Stimulated activated naive CD8-positive, alpha-beta T cell treated with anti-CD3 and anti-CD28 coated beads, Interleukin-15, Interleukin-2, amounts not matched to agents 100 ng/mL and 50 ng/mL, for 24 hours (primary cell): Measurements from ENCODE around the gene ETF1.
A peak's percentile ranks its signal among the peaks of the same experiment; 100 is the strongest.

Source experiments
- H3K27ac Mint-ChIP-seq: one replicate; pipeline ENCODE4 v1.8.0; 2021; ENCODE audit warnings: mild to moderate bottlenecking, mixed read lengths
- H3K27me3 Mint-ChIP-seq: one replicate; pipeline ENCODE4 v1.8.0; 2021; ENCODE audit warnings: mixed read lengths
- H3K36me3 Mint-ChIP-seq: one replicate; pipeline ENCODE4 v1.8.0; 2021; ENCODE audit warnings: low read depth, mixed read lengths
- H3K4me1 Mint-ChIP-seq: one replicate; pipeline ENCODE4 v1.8.0; 2021; ENCODE audit warnings: low read depth, mixed read lengths
- H3K4me3 Mint-ChIP-seq: one replicate; pipeline ENCODE4 v1.8.0; 2021; ENCODE audit warnings: mild to moderate bottlenecking, mixed read lengths
- H3K9me3 Mint-ChIP-seq: one replicate; pipeline ENCODE4 v1.8.0; 2021; ENCODE audit warnings: mixed read lengths

Gene ETF1

DNA sequence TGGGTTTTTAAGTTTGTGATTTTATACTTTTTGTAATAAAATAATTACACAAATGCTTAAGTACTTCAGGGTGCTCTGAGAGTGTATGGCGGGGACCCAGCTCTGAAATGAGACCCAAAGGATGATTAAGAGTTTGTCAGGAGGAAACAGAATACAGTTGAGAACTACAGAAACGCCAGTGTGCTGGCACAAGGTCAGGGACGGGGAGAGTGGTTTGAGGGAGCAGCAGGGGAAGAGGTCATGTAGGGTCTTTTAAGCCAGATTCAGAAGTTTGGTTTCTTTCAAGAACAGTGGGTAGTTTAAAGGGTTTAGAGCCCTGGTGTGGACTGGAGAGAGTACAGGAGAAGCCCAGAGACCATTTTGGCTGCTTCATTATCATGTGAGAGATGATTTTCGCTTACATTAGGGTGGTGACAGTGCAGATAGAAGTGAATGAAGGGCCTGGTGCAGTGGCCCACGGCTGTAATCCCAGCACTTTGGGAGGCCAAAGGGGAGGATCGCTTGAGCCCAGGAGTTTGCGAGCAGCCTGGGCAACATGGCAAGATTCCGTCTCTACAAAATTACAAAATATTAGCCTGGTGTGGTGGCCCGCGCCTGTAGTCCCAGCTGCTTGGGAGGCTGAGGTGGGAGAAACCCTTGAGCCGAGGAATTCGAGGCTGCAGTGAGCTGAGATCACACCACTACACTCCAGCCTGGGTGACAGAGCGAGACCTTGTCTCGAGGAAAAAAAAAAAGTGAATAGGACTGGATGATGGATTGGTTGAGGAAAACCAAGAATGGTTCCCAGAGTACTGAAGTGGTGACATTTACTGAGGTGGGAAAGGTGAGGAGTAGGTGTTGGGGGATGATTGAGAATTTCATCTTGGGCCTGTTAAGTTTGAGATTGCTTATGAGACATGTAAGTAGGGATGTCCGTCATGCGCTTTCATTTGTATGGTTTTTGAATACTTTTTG is 1.4 kb upstream of the ETF1 start:
- no peaks in the 10 kb centered on the region for H3K27me3 Mint-ChIP-seq
- H3K36me3 Mint-ChIP-seq, result peaks cover 56% of the 10 kb centered on the region
- peak overlapping the region; percentile 99 for H3K27ac Mint-ChIP-seq
- H3K9me3 Mint-ChIP-seq, result no peaks in the 10 kb centered on the region
- H3K4me3 Mint-ChIP-seq, result peak overlapping the region; percentile 99
- H3K4me1 Mint-ChIP-seq, result peaks cover 71% of the 10 kb centered on the region

DNA sequence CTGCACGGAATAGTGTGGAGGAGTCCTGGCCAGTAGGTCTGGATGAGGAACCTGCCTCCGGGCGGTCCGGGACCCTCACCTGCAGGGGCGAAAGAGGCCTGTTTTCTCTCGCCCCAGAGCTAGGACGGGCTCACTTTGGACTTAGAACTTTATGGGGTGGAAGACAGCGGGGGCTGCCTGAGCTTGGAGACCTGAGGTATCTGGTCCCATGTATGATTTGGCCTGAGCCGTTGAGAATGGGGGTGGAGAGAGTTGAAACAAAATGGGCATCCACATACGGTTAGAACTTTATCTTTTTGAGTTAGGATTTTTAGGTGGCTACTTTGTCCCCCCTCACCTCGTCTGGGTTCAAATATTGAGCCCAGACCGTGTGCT is 681 bp upstream of the ETF1 start:
- Mint-ChIP-seq H3K4me1 (peaks cover 73% of the 10 kb centered on the region), H3K27me3 (no peaks in the 10 kb centered on the region), H3K36me3 (peaks cover 61% of the 10 kb centered on the region)

DNA sequence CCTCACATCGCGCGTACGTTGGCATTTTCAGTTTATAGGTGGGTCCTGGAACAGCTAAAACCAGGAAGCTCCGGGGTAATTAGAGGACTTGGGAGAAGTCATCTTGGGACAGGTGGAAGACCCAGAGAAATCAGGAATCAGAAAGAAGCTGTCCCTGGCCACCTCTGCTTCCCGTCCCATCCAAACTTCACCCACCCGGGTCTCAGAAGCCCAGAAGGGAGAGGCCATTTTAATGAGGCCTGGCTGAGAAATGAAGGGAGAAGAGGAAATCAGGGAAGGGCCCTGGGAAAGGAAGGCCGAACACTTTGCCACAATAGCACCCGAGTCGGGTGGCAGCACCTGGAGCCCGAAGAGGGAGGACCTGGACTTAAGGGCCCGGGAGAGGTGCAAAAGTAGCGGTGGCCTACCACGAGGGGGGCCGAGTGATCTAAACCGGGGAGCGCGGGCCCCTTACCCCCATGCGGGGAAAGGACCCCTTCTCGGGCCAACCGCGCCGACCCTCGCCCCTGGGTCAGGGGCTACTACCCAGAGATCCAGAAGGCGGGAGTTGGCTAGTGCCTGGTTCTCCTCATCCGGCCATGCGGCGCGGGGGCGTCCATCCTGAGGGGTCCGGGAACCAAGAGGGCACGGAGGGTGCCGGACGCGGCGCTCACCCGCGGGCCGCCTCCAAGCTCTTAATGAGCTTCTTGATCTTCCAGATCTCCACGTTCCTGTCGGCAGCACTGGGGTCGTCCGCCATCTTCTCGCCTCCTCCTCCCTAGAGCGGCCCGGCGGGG is 668 bp downstream of the ETF1 start:
- H3K36me3 Mint-ChIP-seq, result peaks cover 62% of the 10 kb centered on the region
- H3K27ac Mint-ChIP-seq, result peak overlapping the region; percentile 99

More for the DNA sequence above, 681 bp upstream of the ETF1 start:
- Mint-ChIP-seq H3K27ac (peak overlapping the region; percentile 99), H3K9me3 (no peaks in the 10 kb centered on the region), H3K4me3 (peak overlapping the region; percentile 99)

DNA sequence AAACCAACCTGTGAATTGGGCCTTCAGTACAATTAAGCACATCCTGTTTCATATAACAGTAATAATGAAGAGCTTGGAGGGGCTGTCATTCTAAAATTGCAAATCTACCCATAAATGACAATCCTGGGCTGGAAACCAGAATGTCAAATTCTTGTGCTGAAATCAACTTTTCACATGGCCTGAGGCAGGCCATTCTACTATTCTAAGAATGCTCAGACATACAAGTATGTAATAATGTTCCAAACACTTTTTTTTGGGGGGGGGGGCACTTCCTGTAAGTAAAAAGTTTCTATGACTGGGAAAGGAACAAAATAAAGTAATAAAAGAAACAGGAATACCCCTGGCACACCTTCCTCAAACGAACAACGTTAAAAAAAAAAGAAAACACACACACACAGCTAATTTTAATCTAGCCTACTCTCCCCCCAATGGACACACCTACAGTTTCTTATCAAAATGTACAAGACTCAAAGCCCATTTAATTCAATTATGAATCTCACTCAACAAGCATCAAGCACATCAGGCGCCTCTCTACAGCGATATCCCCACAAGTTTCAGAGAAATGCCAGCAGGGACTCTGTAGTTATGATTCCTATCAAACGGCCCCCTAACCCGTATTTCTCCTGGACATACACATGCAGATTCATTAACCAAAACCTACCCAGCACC is 1.4 kb downstream of the ETF1 start:
- Mint-ChIP-seq H3K9me3 (no peaks in the 10 kb centered on the region), H3K27me3 (no peaks in the 10 kb centered on the region), H3K4me1 (peaks cover 70% of the 10 kb centered on the region), H3K36me3 (peaks cover 69% of the 10 kb centered on the region), H3K4me3 (peak overlapping the region; percentile 99), H3K27ac (peak overlapping the region; percentile 99)

More for the DNA sequence above, 668 bp downstream of the ETF1 start:
- H3K9me3 Mint-ChIP-seq, result no peaks in the 10 kb centered on the region
- peak overlapping the region; percentile 99 for H3K4me3 Mint-ChIP-seq
- peaks cover 68% of the 10 kb centered on the region for H3K4me1 Mint-ChIP-seq
- H3K27me3 Mint-ChIP-seq, result no peaks in the 10 kb centered on the region

DNA sequence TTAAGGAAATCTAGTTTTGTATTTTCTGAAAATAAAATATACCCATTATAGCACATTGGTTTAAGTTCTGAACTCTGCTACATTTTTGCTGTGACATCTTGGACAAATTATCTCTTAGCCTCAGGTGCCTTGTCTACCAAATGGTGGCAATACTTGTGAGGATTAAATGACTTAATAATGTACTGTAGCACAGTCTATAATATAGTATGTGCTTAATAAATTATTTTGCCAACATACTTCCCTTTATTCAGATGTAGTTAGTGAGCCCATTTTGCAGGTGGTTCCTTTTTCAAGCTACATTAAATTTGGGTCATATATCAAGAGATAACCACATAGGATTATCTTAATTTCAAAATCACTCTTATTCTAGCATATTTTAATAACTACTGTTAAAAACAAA is 3.2 kb downstream of the ETF1 start:
- H3K27me3 Mint-ChIP-seq, result no peaks in the 10 kb centered on the region
- no peak overlapping the region for H3K27ac Mint-ChIP-seq
- H3K4me1 Mint-ChIP-seq, result peaks cover 64% of the 10 kb centered on the region
- peak overlapping the region; percentile 99 for H3K4me3 Mint-ChIP-seq
- peaks cover 73% of the 10 kb centered on the region for H3K36me3 Mint-ChIP-seq
- no peaks in the 10 kb centered on the region for H3K9me3 Mint-ChIP-seq

DNA sequence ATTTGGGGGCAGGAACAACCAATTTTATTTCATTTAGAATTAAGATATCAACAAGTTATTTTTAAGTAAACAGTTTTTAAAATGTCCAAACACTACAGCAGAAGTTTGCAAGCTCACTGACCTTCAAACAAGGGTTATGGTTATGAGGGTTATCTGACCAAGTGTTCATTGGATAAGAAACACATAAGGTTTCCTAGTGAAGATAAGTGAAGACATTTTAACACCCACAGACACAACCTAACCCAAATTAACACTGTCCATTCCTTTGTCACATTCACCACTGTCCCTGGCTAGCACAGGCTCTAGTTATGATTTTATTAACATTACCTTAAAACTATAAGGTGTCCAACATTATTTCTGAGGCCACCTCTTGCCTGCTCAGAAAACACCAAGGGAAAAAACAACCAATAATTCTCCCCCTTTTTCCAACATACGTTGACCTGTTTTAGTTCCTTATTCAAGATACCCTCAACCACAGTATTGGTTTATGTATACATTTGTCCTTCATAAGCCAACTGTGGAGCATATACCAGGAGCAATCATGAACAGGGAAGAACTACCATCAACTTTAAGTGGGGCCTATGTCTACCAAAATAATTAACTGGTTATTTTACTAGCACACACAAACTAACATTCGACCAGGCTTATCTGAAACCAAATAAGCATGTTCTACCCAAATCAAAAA is 4.0 kb downstream of the ETF1 start:
- Mint-ChIP-seq H3K27ac (peak overlapping the region; percentile 63), H3K27me3 (no peaks in the 10 kb centered on the region), H3K4me3 (peak overlapping the region; percentile 26), H3K4me1 (peaks cover 64% of the 10 kb centered on the region), H3K9me3 (no peaks in the 10 kb centered on the region), H3K36me3 (peaks cover 74% of the 10 kb centered on the region)

DNA sequence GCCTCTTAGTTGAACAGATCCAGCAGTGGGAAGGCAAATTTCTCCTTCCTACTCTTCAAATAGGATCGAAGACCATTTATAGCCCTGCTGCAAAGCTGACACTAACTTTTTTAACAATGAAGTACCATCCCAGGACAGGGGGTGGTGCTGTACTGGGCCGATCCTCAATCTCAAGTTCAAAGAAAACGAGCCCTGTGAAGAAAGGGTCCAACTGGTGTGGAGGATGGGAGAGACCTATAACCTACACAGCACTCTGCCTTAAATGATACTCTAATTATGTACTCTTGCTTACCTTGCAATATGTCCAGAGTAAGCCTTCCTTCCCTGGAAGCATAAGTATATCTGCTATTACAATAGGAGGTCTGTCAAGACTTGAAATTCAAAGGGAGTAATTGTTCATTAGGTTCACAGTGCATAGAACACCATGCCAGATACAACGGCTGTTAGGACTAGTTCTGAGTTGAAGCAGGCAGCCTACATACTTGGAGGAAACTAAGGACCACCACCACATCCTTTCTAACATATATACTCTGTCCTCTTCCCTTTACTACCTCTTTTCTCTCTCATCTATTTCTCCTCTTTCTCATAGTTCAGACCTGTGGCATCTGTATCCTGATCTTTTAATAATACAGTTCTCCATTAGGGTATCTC is 6.2 kb downstream of the ETF1 start:
- H3K9me3 Mint-ChIP-seq, result no peaks in the 10 kb centered on the region
- H3K27me3 Mint-ChIP-seq, result no peaks in the 10 kb centered on the region
- H3K36me3 Mint-ChIP-seq, result peaks cover 87% of the 10 kb centered on the region
- H3K4me1 Mint-ChIP-seq, result peaks cover 79% of the 10 kb centered on the region
- no peak overlapping the region for H3K27ac Mint-ChIP-seq
- no peak overlapping the region for H3K4me3 Mint-ChIP-seq

DNA sequence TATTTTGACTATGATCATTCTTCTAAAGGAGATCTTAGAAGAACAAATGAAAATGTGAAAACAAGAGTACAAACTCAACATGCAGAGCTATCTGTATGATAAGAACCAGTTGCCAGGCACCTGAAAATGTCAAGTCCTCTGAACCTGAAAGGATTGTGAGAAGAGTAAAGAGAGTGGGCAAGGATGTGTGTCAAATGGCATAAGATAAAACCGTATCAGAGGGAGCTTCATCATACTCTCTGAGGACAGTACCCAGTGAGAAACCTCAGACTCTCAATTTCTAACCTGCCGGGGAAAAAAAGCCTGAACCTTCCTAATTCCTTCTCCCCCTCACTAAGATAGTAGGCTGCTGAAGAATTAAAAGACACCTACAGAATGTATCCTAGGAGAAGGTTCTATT is 6.8 kb downstream of the ETF1 start:
- Mint-ChIP-seq H3K4me3 (no peak overlapping the region), H3K4me1 (peaks cover 77% of the 10 kb centered on the region), H3K36me3 (peaks cover 84% of the 10 kb centered on the region), H3K27me3 (no peaks in the 10 kb centered on the region), H3K9me3 (no peaks in the 10 kb centered on the region), H3K27ac (peak overlapping the region; percentile 33)

DNA sequence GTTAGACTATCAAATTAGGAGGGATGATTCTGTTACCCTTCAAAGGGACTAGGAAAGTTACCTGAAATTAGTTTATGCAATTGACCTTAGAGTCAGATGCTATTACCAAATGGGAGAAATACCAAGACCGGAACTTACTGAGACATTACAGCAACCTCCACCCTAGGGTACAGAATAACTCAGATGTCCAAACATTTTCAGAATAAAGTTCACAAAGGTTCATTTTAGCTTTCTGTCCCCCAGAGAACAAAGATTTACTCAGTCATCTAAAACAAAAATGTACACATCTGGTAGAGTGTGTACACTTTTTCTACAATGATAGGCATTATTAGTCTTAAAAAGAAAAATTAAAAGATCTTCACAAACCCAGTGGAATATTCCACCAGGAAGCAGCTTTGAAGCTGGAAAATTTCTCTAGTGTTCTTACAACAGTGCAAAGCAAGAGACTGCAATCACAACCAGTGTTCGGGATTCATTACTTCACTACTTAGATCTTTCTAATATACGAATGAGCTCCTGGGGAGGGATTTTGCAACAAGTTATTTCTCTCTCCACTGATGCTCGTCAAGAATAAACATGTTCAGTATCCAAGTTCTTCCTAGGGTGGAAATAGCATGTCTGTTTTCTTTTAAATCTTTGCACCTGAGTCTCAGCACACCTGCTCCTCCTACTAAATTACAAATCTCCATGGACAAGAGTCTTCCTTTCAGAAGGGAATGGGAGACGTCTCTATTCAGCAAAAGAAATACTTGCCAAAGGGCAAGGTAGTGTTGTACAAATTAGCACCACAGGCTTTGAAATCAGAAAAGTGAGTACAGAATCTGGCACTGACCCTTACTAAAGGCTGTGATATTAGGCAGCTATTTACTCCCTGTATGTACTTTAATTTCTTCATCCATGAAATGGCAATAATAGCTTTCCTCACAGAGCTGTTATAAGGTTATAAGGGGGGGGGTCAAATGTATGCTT is 8.8 kb downstream of the ETF1 start:
- H3K4me1 Mint-ChIP-seq, result peaks cover 72% of the 10 kb centered on the region
- H3K9me3 Mint-ChIP-seq, result no peaks in the 10 kb centered on the region
- H3K27ac Mint-ChIP-seq, result no peak overlapping the region
- H3K36me3 Mint-ChIP-seq, result peaks cover 79% of the 10 kb centered on the region
- no peaks in the 10 kb centered on the region for H3K27me3 Mint-ChIP-seq
- no peak overlapping the region for H3K4me3 Mint-ChIP-seq

DNA sequence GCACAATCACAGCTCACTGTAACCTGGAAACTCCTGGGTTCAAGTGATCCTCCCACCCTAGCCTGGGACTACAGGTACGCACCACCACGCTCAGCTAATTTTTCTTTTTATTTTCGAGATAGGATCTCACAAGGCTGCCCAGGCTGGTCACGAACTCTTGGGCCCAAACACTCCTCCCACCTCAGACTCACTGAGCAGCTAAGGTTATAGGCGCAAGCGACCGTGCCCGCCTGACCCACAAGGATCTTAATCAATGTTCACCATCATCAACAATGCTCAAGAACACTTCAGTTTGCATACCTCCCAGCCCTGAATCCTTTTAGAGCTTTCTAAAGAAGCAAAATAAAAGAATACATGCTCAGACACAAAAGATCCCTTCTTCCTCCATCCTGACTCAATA is 13.2 kb downstream of the ETF1 start:
- Mint-ChIP-seq H3K27me3 (no peaks in the 10 kb centered on the region), H3K4me3 (no peak overlapping the region), H3K36me3 (peaks cover 76% of the 10 kb centered on the region), H3K27ac (no peak overlapping the region), H3K9me3 (no peaks in the 10 kb centered on the region), H3K4me1 (peaks cover 60% of the 10 kb centered on the region)

DNA sequence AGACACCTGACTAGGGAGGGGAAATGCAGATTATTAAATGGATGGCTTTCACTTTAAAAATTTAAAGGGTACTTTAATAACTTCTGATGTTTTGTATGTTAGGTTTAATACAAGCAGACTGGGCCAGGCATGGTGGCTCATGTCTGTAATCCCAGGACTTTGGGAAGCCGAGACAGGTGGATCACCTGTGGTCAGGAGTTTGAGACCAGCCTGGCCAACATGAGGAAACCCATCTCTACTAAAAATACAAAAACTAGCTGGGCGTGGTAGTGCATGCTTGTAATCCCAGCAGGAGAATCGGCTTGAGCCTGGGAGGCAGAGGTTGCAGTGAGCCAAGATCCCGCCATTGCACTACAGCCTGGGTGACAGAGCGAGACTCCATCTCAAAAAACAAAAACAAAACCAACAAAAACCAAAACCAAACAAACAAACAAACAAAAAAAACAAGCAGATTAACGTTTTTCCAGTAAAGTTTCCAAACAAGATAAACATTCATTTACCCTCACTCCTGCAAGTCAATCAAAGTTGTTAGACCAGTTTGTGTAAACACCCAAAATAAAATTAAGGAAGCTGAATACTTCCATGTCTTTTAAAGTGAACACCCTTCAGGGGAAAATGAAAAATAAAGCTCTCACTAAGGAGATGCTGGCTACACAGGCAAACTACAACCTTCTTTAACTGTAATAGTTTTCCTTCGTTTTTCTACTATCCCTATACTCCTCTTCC is 14.1 kb downstream of the ETF1 start:
- Mint-ChIP-seq H3K36me3 (peaks cover 67% of the 10 kb centered on the region), H3K27ac (no peak overlapping the region), H3K27me3 (no peaks in the 10 kb centered on the region), H3K4me3 (no peak overlapping the region), H3K9me3 (no peaks in the 10 kb centered on the region), H3K4me1 (peaks cover 55% of the 10 kb centered on the region)

DNA sequence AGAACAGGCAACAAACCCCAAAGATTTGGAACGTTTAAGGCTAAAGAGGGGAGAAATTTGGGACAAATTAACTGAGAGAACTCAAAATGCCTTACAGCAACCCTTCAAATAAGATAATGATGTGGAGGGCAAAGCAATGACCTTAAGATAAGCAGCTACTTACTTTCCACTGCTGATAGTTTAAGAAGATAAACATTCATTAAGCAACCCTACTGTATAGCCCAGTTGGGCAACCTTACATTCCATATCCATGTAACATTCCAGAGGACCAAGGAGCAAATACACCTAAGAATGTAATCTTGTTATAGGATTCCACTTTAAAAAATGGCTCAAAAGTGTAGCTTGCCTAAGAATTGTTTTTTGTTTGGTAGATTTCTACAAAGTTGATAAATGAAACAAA is 14.8 kb downstream of the ETF1 start:
- Mint-ChIP-seq H3K27me3 (no peaks in the 10 kb centered on the region), H3K4me1 (peaks cover 55% of the 10 kb centered on the region), H3K27ac (peak overlapping the region; percentile 32), H3K36me3 (peaks cover 66% of the 10 kb centered on the region), H3K4me3 (no peak overlapping the region), H3K9me3 (no peaks in the 10 kb centered on the region)

DNA sequence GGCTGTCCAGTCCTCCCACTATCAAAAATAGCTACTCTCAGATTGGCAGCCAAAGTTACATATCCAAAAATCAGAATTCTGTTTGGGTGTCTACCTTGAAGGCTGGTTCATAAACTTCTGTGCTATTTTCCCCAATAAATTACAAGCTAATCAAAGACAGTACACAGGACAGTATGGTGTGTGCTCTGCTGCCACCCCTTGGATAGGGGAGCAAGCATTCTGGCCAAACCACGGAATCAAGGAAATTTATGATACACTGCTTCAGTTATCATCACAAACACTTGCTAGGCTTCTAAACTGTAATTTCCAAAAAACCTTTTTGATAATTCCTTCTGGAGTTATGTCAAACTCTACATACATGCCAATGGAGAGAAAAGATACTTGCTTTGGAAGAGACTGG is 15.9 kb downstream of the ETF1 start:
- no peaks in the 10 kb centered on the region for H3K9me3 Mint-ChIP-seq
- no peak overlapping the region for H3K27ac Mint-ChIP-seq
- H3K4me3 Mint-ChIP-seq, result no peak overlapping the region
- H3K4me1 Mint-ChIP-seq, result peaks cover 54% of the 10 kb centered on the region
- peaks cover 63% of the 10 kb centered on the region for H3K36me3 Mint-ChIP-seq
- H3K27me3 Mint-ChIP-seq, result no peaks in the 10 kb centered on the region
